ENCODE measurements around the gene MINDY2. TPM values are rescaled to one million over a fixed set of nuclear protein-coding genes. Genes with fewer than 3 reads are reported as not detected.
"Not testable (repeated sequence)": the region's sequence is repeated elsewhere in the genome, so short reads cannot be mapped to it uniquely, and the experiment has no call there.

Gene MINDY2
- total RNA-seq, 1 donor: 19.9 TPM

- TF ChIP-seq CTCF (IDR thresholded peaks at IDR 0.05; ENCODE audit: extremely low read depth, low read depth, low read length): no peak
- no peaks in the 10 kb centered on the region for H3K36me3 ChIP-seq (ENCODE audit: insufficient read depth, low read length)
- no peaks in the 10 kb centered on the region for H3K79me2 ChIP-seq (ENCODE audit: insufficient read depth, low read length)
- H4K20me1 ChIP-seq (ENCODE audit: insufficient read depth, low read length): no peaks in the 10 kb centered on the region
- H3K4me3 ChIP-seq (ENCODE audit: insufficient read depth, low read length): no peak overlapping the region
- no peak for DNase-seq (ENCODE audit: insufficient read length, low spot score, missing footprints)
- H3K4me1 ChIP-seq (ENCODE audit: insufficient read depth, low read length): no peaks in the 10 kb centered on the region
- H2AFZ ChIP-seq (ENCODE audit: low read length): no peak overlapping the region
- no peaks in the 10 kb centered on the region for H3K9me3 ChIP-seq (ENCODE audit: low read depth, low read length)
- no peak overlapping the region for H3K4me2 ChIP-seq (ENCODE audit: insufficient read depth, low read length)
- no peaks in the 10 kb centered on the region for H3K27me3 ChIP-seq (ENCODE audit: insufficient read depth, low read length)
- no peak overlapping the region for H3K27ac ChIP-seq (ENCODE audit: low read depth, low read length)
These were observed 71.8 kb downstream of the MINDY2 start for GRCh38 chr15:58842713-58843396.

GRCh38 chr15:58851205-58851604 lies 80.1 kb downstream of the MINDY2 start:
- H3K36me3 ChIP-seq (ENCODE audit: insufficient read depth, low read length); H4K20me1 ChIP-seq (ENCODE audit: insufficient read depth, low read length); H3K4me2 ChIP-seq (ENCODE audit: insufficient read depth, low read length); H2AFZ ChIP-seq (ENCODE audit: low read length); H3K4me3 ChIP-seq (ENCODE audit: insufficient read depth, low read length); H3K79me2 ChIP-seq (ENCODE audit: insufficient read depth, low read length); H3K27ac ChIP-seq (ENCODE audit: low read depth, low read length); H3K27me3 ChIP-seq (ENCODE audit: insufficient read depth, low read length); DNase-seq (ENCODE audit: insufficient read length, low spot score, missing footprints); H3K9me3 ChIP-seq (ENCODE audit: low read depth, low read length): not testable (repeated sequence)
- peaks cover 12% of the 10 kb centered on the region for H3K4me1 ChIP-seq (ENCODE audit: insufficient read depth, low read length)

- peak; percentile 36 for TF ChIP-seq CTCF (IDR thresholded peaks at IDR 0.05; ENCODE audit: extremely low read depth, low read depth, low read length)
- no peak overlapping the region for H3K27ac ChIP-seq (ENCODE audit: low read depth, low read length)
- no peaks in the 10 kb centered on the region for H4K20me1 ChIP-seq (ENCODE audit: insufficient read depth, low read length)
- peaks cover 17% of the 10 kb centered on the region for H3K4me1 ChIP-seq (ENCODE audit: insufficient read depth, low read length)
- no peaks in the 10 kb centered on the region for H3K9me3 ChIP-seq (ENCODE audit: low read depth, low read length)
- H3K36me3 ChIP-seq (ENCODE audit: insufficient read depth, low read length): peaks cover 3% of the 10 kb centered on the region
- H3K4me2 ChIP-seq (ENCODE audit: insufficient read depth, low read length): no peak overlapping the region
- H2AFZ ChIP-seq (ENCODE audit: low read length): no peak overlapping the region
- H3K4me3 ChIP-seq (ENCODE audit: insufficient read depth, low read length): no peak overlapping the region
- no peaks in the 10 kb centered on the region for H3K27me3 ChIP-seq (ENCODE audit: insufficient read depth, low read length)
- no peak for DNase-seq (ENCODE audit: insufficient read length, low spot score, missing footprints)
- H3K79me2 ChIP-seq (ENCODE audit: insufficient read depth, low read length): no peaks in the 10 kb centered on the region
These were observed 81.2 kb downstream of the MINDY2 start for GRCh38 chr15:58852347-58852746.

GRCh38 chr15:58854593-58854992 lies 83.5 kb downstream of the MINDY2 start:
- Histone ChIP-seq H3K4me3 (ENCODE audit: insufficient read depth, low read length) (no peak overlapping the region), H3K27ac (ENCODE audit: low read depth, low read length) (no peak overlapping the region), H3K4me1 (ENCODE audit: insufficient read depth, low read length) (peaks cover 17% of the 10 kb centered on the region), H3K4me2 (ENCODE audit: insufficient read depth, low read length) (no peak overlapping the region), H3K36me3 (ENCODE audit: insufficient read depth, low read length) (peaks cover 3% of the 10 kb centered on the region), H4K20me1 (ENCODE audit: insufficient read depth, low read length) (no peaks in the 10 kb centered on the region), H3K9me3 (ENCODE audit: low read depth, low read length) (no peaks in the 10 kb centered on the region), H3K27me3 (ENCODE audit: insufficient read depth, low read length) (no peaks in the 10 kb centered on the region), H3K79me2 (ENCODE audit: insufficient read depth, low read length) (no peaks in the 10 kb centered on the region), H2AFZ (ENCODE audit: low read length) (no peak overlapping the region)
- no peak for DNase-seq (ENCODE audit: insufficient read length, low spot score, missing footprints)
- no peak for TF ChIP-seq CTCF (IDR thresholded peaks at IDR 0.05; ENCODE audit: extremely low read depth, low read depth, low read length)
